OCI-LY7 (cell line): Measurements from ENCODE around the gene ZNF605.
A peak's percentile ranks its signal among the peaks of the same experiment; 100 is the strongest.

Experiments used
- EZH2phosphoT487 ChIP-seq: fragments of 200-600 bp; sonication (generic); IDR thresholded peaks from 2 replicates; pipeline ENCODE4 v1.6.1; 2018; ENCODE audit warnings: low read depth, borderline replicate concordance, mild to moderate bottlenecking, mixed run types, antibody characterized with exemption, low read length, moderate library complexity, mixed read lengths
- TF ChIP-seq, protein P1 (sequence below): fragments of 200-600 bp; sonication (generic); conservative IDR thresholded peaks from 2 replicates; pipeline ENCODE4 v1.5.1; 2014; ENCODE audit warnings: mild to moderate bottlenecking, antibody characterized with exemption, low read length, moderate library complexity, mixed read lengths

DNA sequence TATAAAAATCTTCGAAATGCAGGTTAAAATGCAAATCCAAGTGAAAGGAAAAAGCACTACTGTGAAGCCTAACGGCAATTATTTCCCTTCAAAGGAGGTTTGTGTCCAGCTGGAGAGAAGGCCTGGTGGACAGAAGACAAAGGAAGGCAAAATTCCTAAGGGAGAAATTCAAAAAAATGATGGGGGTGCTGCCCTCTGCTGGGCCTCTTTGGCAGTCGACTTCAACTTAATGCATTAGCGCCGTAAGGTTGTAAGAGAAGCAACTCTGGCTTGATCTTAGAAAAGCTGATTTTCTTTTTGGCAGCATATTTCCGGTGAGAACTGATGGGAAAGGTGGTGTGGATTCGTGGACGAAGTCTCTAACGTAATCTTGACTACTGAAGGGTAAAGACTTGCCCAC is 34.4 kb downstream of the ZNF605 start:
- TF ChIP-seq EZH2phosphoT487 = no peak
- TF ChIP-seq, protein P1, sequence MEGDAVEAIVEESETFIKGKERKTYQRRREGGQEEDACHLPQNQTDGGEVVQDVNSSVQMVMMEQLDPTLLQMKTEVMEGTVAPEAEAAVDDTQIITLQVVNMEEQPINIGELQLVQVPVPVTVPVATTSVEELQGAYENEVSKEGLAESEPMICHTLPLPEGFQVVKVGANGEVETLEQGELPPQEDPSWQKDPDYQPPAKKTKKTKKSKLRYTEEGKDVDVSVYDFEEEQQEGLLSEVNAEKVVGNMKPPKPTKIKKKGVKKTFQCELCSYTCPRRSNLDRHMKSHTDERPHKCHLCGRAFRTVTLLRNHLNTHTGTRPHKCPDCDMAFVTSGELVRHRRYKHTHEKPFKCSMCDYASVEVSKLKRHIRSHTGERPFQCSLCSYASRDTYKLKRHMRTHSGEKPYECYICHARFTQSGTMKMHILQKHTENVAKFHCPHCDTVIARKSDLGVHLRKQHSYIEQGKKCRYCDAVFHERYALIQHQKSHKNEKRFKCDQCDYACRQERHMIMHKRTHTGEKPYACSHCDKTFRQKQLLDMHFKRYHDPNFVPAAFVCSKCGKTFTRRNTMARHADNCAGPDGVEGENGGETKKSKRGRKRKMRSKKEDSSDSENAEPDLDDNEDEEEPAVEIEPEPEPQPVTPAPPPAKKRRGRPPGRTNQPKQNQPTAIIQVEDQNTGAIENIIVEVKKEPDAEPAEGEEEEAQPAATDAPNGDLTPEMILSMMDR = peak; percentile 77
